H1 (cell line): ENCODE measurements around the gene CDK16. TPM values are rescaled to one million over a fixed set of nuclear protein-coding genes. Genes with fewer than 3 reads are reported as not detected.

Experiments
- CTCF ChIA-PET: fragments of 300-600 bp; sonication (Branson Sonifier 250); formaldehyde crosslinking; loops from one replicate; lab custom pipeline; 2021; ENCODE audit not compliant: partially characterized antibody; lab: Charles Lee
- POLR2A ChIA-PET: fragments of 300-600 bp; sonication (Branson Sonifier 250); formaldehyde crosslinking; loops from one replicate; lab custom pipeline; 2021; ENCODE audit warnings: inconsistent platforms; ENCODE audit not compliant: partially characterized antibody; lab: Charles Lee
- DNase-seq, 2 experiments: peaks; one replicate each; pipeline versions ENCODE4 v3.0.0 to v3.0.0-alpha.2; 2010 to 2022; ENCODE audit warnings: low spot score in 2 of 2, low read depth in 1 of 2, mixed read lengths in 1 of 2
- FAIRE-seq: peaks from 2 replicates; lab custom pipeline; 2011; peaks lifted over from hg19 to GRCh38; lab: Jason Lieb, UNC
- H2AFZ ChIP-seq: 2 replicates; pipeline ENCODE4 v1.8.1; 2012; ENCODE audit warnings: low read length, inconsistent platforms
- H2AK5ac ChIP-seq: 2 replicates; pipeline ENCODE4 v1.6.1; 2013; ENCODE audit warnings: low read depth, low read length
- H2BK120ac ChIP-seq: replicated peaks from 2 replicates; pipeline ENCODE3; 2013; ENCODE audit warnings: low read depth, low read length, inconsistent platforms
- H2BK12ac ChIP-seq: 2 replicates; pipeline ENCODE4 v1.6.1; 2013; ENCODE audit warnings: low read depth, low read length
- H2BK15ac ChIP-seq: 2 replicates; pipeline ENCODE4 v1.6.1; 2013; ENCODE audit warnings: low read length
- H2BK20ac ChIP-seq: 2 replicates; pipeline ENCODE4 v1.6.1; 2013; ENCODE audit warnings: low read length
- H2BK5ac ChIP-seq: 2 replicates; pipeline ENCODE4 v1.6.1; 2013; ENCODE audit warnings: low read depth, low read length
- H3K14ac ChIP-seq: 2 replicates; pipeline ENCODE4 v1.6.1; 2013; ENCODE audit warnings: inconsistent platforms; ENCODE audit not compliant: insufficient read length
- H3K18ac ChIP-seq: 2 replicates; pipeline ENCODE4 v1.6.1; 2013; ENCODE audit warnings: low read length; ENCODE audit errors: extremely low read depth
- H3K23ac ChIP-seq: 2 replicates; pipeline ENCODE4 v1.6.1; 2013; ENCODE audit warnings: inconsistent platforms; ENCODE audit not compliant: insufficient read length
- H3K23me2 ChIP-seq: 2 replicates; pipeline ENCODE4 v1.6.1; 2013; ENCODE audit warnings: low read depth, low read length
- H3K27ac ChIP-seq: 2 replicates; pipeline ENCODE4 v1.6.1; 2011; ENCODE audit warnings: low read depth, low read length, inconsistent platforms
- H3K27me3 ChIP-seq, 4 experiments: replicated peaks in 1 of 4; 1 replicate in 1 of 4; 2 replicates in 3 of 4; pipeline versions ENCODE4 v1.6.1 to v1.8.1; 2011 to 2013; ENCODE audit warnings: low read length in 3 of 4, mild to moderate bottlenecking in 3 of 4, inconsistent platforms in 2 of 4, mixed read lengths in 2 of 4, moderate library complexity in 1 of 4; ENCODE audit not compliant: control insufficient read depth in 3 of 4, insufficient read depth in 3 of 4; ENCODE audit errors: extremely low read depth in 1 of 4
- H3K36me3 ChIP-seq, 4 experiments: 2 replicates each; pipeline versions ENCODE4 v1.6.1 to v1.8.1; 2011 to 2013; ENCODE audit warnings: mild to moderate bottlenecking in 4 of 4, low read length in 3 of 4, moderate library complexity in 2 of 4, control low read depth in 1 of 4, inconsistent platforms in 1 of 4; ENCODE audit not compliant: insufficient read depth in 4 of 4, control insufficient read depth in 2 of 4
- H3K4ac ChIP-seq: replicated peaks from 2 replicates; pipeline ENCODE3; 2013; ENCODE audit warnings: low read length, low read depth, mixed read lengths, inconsistent platforms; ENCODE audit not compliant: insufficient read length
- H3K4me1 ChIP-seq, 4 experiments: replicated peaks in 1 of 4; 1 replicate in 1 of 4; 2 replicates in 3 of 4; pipeline versions ENCODE4 v1.6.1 to v1.8.1; 2011 to 2013; ENCODE audit warnings: low read length in 3 of 4, inconsistent platforms in 2 of 4, mixed read lengths in 1 of 4; ENCODE audit not compliant: insufficient read depth in 4 of 4, control insufficient read depth in 3 of 4
- H3K4me2 ChIP-seq, 2 experiments: 2 replicates each; pipeline versions ENCODE4 v1.6.1 to v1.8.1; 2011 to 2013; ENCODE audit warnings: low read depth in 2 of 2, low read length in 2 of 2, control low read depth in 1 of 2, inconsistent platforms in 1 of 2, mild to moderate bottlenecking in 1 of 2; ENCODE audit not compliant: insufficient read depth in 1 of 2
- H3K4me3 ChIP-seq, 4 experiments: fragments of 200-600, 300-600 bp in 1 of 4; sonication (generic), shearing (Covaris generic), sonication (Bioruptor Twin) in 1 of 4; 2 replicates each; pipeline versions ENCODE4 v1.5.1 to v1.8.1; 2011 to 2016; ENCODE audit warnings: low read length in 4 of 4, low read depth in 3 of 4, control low read depth in 2 of 4, inconsistent platforms in 2 of 4, mild to moderate bottlenecking in 2 of 4, mixed read lengths in 1 of 4, moderate library complexity in 1 of 4; ENCODE audit not compliant: insufficient read depth in 2 of 4; ENCODE audit errors: extremely low read depth in 1 of 4
- H3K56ac ChIP-seq: replicated peaks from 2 replicates; pipeline ENCODE3; 2013; ENCODE audit warnings: low read depth, mild to moderate bottlenecking, mixed read lengths, low read length, inconsistent platforms; ENCODE audit not compliant: insufficient read length
- H3K79me1 ChIP-seq: 2 replicates; pipeline ENCODE4 v1.6.1; 2013; ENCODE audit warnings: low read depth, low read length, control low read depth
- H3K79me2 ChIP-seq, 2 experiments: 2 replicates each; pipeline versions ENCODE4 v1.6.1 to v1.8.1; 2012 to 2013; ENCODE audit warnings: low read length in 2 of 2, mild to moderate bottlenecking in 2 of 2, inconsistent platforms in 1 of 2; ENCODE audit not compliant: insufficient read depth in 2 of 2, control insufficient read depth in 1 of 2
- H3K9ac ChIP-seq, 4 experiments: replicated peaks in 1 of 4; 1 replicate in 1 of 4; 2 replicates in 3 of 4; pipeline versions ENCODE4 v1.6.1 to v1.8.1; 2011 to 2013; ENCODE audit warnings: low read depth in 3 of 4, low read length in 3 of 4, control low read depth in 2 of 4, mild to moderate bottlenecking in 2 of 4, moderate library complexity in 2 of 4, inconsistent platforms in 1 of 4; ENCODE audit errors: extremely low read depth in 1 of 4
- H3K9me3 ChIP-seq, 2 experiments: 2 replicates each; pipeline versions ENCODE4 v1.6.1 to v1.8.1; 2012 to 2013; ENCODE audit warnings: mild to moderate bottlenecking in 2 of 2, moderate library complexity in 2 of 2, control low read depth in 1 of 2, inconsistent platforms in 1 of 2, low read depth in 1 of 2, low read length in 1 of 2, mixed read lengths in 1 of 2; ENCODE audit not compliant: insufficient read depth in 2 of 2
- H4K20me1 ChIP-seq, 2 experiments: replicated peaks in 1 of 2; 2 replicates each; pipeline versions ENCODE3 to v1.8.1; 2011 to 2013; ENCODE audit warnings: inconsistent platforms in 2 of 2, low read length in 2 of 2, mild to moderate bottlenecking in 1 of 2; ENCODE audit not compliant: insufficient read depth in 2 of 2, control insufficient read depth in 1 of 2
- H4K5ac ChIP-seq: 2 replicates; pipeline ENCODE4 v1.6.1; 2013; ENCODE audit warnings: low read length, low read depth, mixed read lengths, inconsistent platforms; ENCODE audit not compliant: insufficient read length
- H4K8ac ChIP-seq: 2 replicates; pipeline ENCODE4 v1.8.0; 2013; ENCODE audit warnings: mild to moderate bottlenecking, moderate library complexity, low read length, inconsistent platforms; ENCODE audit not compliant: insufficient read depth; ENCODE audit errors: extremely low read depth
- H4K91ac ChIP-seq: replicated peaks from 2 replicates; pipeline ENCODE3; 2013; ENCODE audit warnings: low read length, mixed read lengths, inconsistent platforms; ENCODE audit not compliant: insufficient read length
- BCL11A ChIP-seq, 2 experiments: IDR thresholded peaks; one replicate each; pipeline ENCODE4 v1.6.1; 2011; ENCODE audit warnings: low read depth in 2 of 2, low read length in 2 of 2, mild to moderate bottlenecking in 2 of 2
- CREB1 ChIP-seq: IDR thresholded peaks from 2 replicates; pipeline ENCODE4 v1.6.1; 2012; ENCODE audit warnings: inconsistent platforms
- POLR2AphosphoS5 ChIP-seq: IDR thresholded peaks from 2 replicates; pipeline ENCODE4 v1.6.1; 2011; ENCODE audit warnings: low read depth, low read length
- RAD21 ChIP-seq, 2 experiments: IDR thresholded peaks in 1 of 2; conservative IDR thresholded peaks in 1 of 2; 2 replicates each; pipeline ENCODE4 v1.6.1; 2011; ENCODE audit warnings: low read depth in 2 of 2, low read length in 2 of 2, improper control_type of control experiment in 1 of 2, inconsistent platforms in 1 of 2, mild to moderate bottlenecking in 1 of 2, moderate library complexity in 1 of 2
- RFX5 ChIP-seq: IDR thresholded peaks from 2 replicates; pipeline ENCODE4 v1.6.1; 2011; ENCODE audit warnings: low read depth, low read length, improper control_type of control experiment, borderline replicate concordance
- SIX5 ChIP-seq: IDR thresholded peaks from 2 replicates; pipeline ENCODE4 v1.6.1; 2011; ENCODE audit warnings: mild to moderate bottlenecking, low read depth, low read length
- SP1 ChIP-seq: IDR thresholded peaks from 2 replicates; pipeline ENCODE4 v1.6.1; 2011; ENCODE audit warnings: low read depth, low read length
- SUZ12 ChIP-seq: fragments of 200-600 bp; sonication (generic); IDR thresholded peaks from 2 replicates; pipeline ENCODE4 v1.6.1; 2012; ENCODE audit warnings: mild to moderate bottlenecking, inconsistent platforms, low read length, moderate library complexity, mixed read lengths
- YY1 ChIP-seq: IDR thresholded peaks from 2 replicates; pipeline ENCODE4 v1.6.1; 2011; ENCODE audit warnings: low read depth, mild to moderate bottlenecking, low read length
- ZNF274 ChIP-seq: IDR thresholded peaks from 2 replicates; pipeline ENCODE4 v1.7.0; 2012; ENCODE audit warnings: low read length, borderline replicate concordance; ENCODE audit errors: extremely low read depth
- WGBS, 2 experiments: shearing (Covaris generic) in 1 of 2; methylation state at CpG; one replicate each; pipeline versions ENCODE4 v1.1.6 to v1.1.7; 2013 to 2015; ENCODE audit warnings: low lambda C conversion rate in 2 of 2, mixed read lengths in 2 of 2, inconsistent platforms in 1 of 2, low coverage in 1 of 2, missing lambda C conversion rate in 1 of 2; ENCODE audit not compliant: insufficient replicate concordance in 2 of 2, insufficient coverage in 1 of 2, insufficient read length in 1 of 2; ENCODE audit errors: extremely low coverage in 1 of 2, missing lambda C conversion rate in 1 of 2; 5-methylcytosine and 5-hydroxymethylcytosine counted together
- polyA plus RNA-seq, 7 experiments: library from polyadenylated mRNA; depleted of rRNA in 3 of 7; stranded (reverse) in 5 of 7; unstranded in 2 of 7; fragments of >200 nt in 5 of 7; fragments of 200-250 nt in 2 of 7; gene quantifications; 1 replicate in 5 of 7; 2 replicates in 1 of 7; 4 replicates in 1 of 7; pipeline versions ENCODE4 v1.2.1 to v1.2.3, GENCODE V29; 2011 to 2013; ENCODE audit warnings: missing spikeins in 2 of 7, mixed read lengths in 2 of 7
- total RNA-seq: library from RNA; stranded (reverse); fragmentation: NEBNext Ultra II Directional; extraction: Animal tissue kit (Norgen Biotek cat#: 25700); gene quantifications from 2 replicates; pipeline ENCODE4 v1.2.1, GENCODE V29; 2021
- TF ChIP-seq, protein P1 (sequence below): IDR thresholded peaks from 2 replicates; pipeline ENCODE4 v1.6.1; 2011; ENCODE audit warnings: low read length, improper control_type of control experiment

Gene CDK16
- total and polyA plus RNA-seq, 2 of the 8 experiments (the other 6 are each of a cell fraction or from before 2014, with no cell fraction given): 124 to 204 TPM

DNA sequence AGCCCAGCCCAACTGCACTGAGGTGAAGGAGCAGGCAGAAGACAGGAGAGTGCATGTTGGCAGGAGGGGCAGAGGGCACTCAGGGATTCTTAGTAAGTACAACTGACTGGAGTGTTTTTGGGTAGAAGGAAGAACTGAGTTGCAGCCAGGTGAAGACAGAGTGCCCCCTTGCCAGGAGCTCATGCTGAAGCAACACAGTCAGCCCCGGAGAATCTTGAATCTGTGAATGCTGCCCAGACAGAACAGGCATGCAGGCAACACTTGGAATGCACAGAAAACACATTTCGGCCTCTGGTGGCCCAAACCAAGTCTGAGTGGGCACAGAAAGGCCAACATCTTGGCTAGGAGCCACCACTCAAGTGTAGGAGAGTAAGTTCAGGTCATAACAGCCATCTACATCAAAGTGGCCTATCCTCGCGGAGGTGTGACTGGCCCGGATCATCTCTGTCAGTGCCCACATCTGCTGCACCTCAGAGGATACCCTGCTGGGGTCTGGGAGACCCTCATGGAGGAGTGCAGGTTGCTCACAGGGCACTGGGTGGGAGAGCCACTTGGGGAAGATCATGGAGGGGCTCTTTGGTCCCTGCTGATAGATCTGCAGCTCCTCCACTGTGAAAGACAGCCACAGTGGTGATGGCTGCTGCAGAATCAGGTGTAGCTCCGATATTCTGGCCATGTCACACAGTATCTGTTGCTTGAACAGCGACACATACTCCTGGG, 54.7 kb downstream of the CDK16 start:
- Histone ChIP-seq H3K4me3 (no peak overlapping the region), H3K4ac (no peak overlapping the region), H3K23ac (no peak overlapping the region), H3K79me1 (no peaks in the 10 kb centered on the region), H2AFZ (no peak overlapping the region), H3K4me1 (no peaks in the 10 kb centered on the region), H3K9ac (no peak overlapping the region), H4K8ac (no peak overlapping the region), H3K79me2 (no peaks in the 10 kb centered on the region), H2BK15ac (no peak overlapping the region), H3K27me3 (no peaks in the 10 kb centered on the region), H2BK12ac (no peak overlapping the region), H2BK120ac (no peak overlapping the region), H3K14ac (no peak overlapping the region), H3K9me3 (no peaks in the 10 kb centered on the region), H2BK20ac (no peak overlapping the region), H2AK5ac (no peak overlapping the region), H3K56ac (no peak overlapping the region), H4K20me1 (no peaks in the 10 kb centered on the region), H3K23me2 (no peaks in the 10 kb centered on the region), H3K27ac (no peak overlapping the region), H2BK5ac (no peak overlapping the region), H4K5ac (no peak overlapping the region), H3K18ac (no peak overlapping the region), H4K91ac (no peak overlapping the region), H3K36me3 (no peaks in the 10 kb centered on the region), H3K4me2 (no peak overlapping the region)
- ChIA-PET CTCF (interaction anchor here (0.7 to 0.9 kb wide), 2 partner anchors 13 to 229 kb away, joined by 4 to 6 read pairs; no protein-coding TSS in a partner anchor), POLR2A (interaction anchor here (1.7 kb wide), 1 partner anchor 24 kb away, joined by 3 read pairs; no protein-coding TSS in a partner anchor)
- no peak for DNase-seq
- FAIRE-seq: no peak
- no peak for TF ChIP-seq RAD21 (IDR thresholded peaks at IDR 0.05 in 1 of 2, conservative IDR thresholded peaks at IDR 0.05 in 1 of 2; ENCODE audit: low read depth in 2 of 2, low read length in 2 of 2)
- no peak for TF ChIP-seq SUZ12
- TF ChIP-seq SP1: no peak
- no peak for TF ChIP-seq SIX5
- TF ChIP-seq CREB1: no peak
- no peak for TF ChIP-seq POLR2AphosphoS5
- no peak for TF ChIP-seq BCL11A (IDR thresholded peaks at IDR 0.05; ENCODE audit: low read depth in 2 of 2, low read length in 2 of 2)
- TF ChIP-seq, protein P1, sequence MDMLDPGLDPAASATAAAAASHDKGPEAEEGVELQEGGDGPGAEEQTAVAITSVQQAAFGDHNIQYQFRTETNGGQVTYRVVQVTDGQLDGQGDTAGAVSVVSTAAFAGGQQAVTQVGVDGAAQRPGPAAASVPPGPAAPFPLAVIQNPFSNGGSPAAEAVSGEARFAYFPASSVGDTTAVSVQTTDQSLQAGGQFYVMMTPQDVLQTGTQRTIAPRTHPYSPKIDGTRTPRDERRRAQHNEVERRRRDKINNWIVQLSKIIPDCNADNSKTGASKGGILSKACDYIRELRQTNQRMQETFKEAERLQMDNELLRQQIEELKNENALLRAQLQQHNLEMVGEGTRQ: no peak
- no peak for TF ChIP-seq RFX5
- no peak for TF ChIP-seq YY1
- no peak for TF ChIP-seq ZNF274
- WGBS, 2 experiments: 77% methylated on average over 7 of the region's 7 CpGs; no CpG with 5 or more reads in 1 of the 2 experiments
